SK-N-SH treated with all-trans-retinoic acid at 6 μM for 48 hours (cell line): ENCODE data around the gene ABHD5.
A peak's percentile ranks its signal among the peaks of the same experiment; 100 is the strongest.

ENCODE experiments used
- ATAC-seq: fragments of 200-7000 bp; cut with Tn5 transposase; 3 replicates; pipeline ENCODE4 v1.9.1; 2020; ENCODE audit warnings: mild to moderate bottlenecking, moderate library complexity
- ARNTL ChIP-seq: fragments of 450-650 bp; formaldehyde crosslinking; IDR thresholded peaks from 2 replicates; pipeline ENCODE4 v1.5.0; 2020; ENCODE audit warnings: low read depth, mild to moderate bottlenecking, moderate library complexity, borderline replicate concordance
- BACH2 ChIP-seq: fragments of 250-450 bp; sonication (Bioruptor Pico); IDR thresholded peaks from 2 replicates; pipeline ENCODE4 v1.9.0; 2021; ENCODE audit warnings: mild to moderate bottlenecking, borderline replicate concordance
- CSDC2 ChIP-seq: fragments of 250-450 bp; sonication (Bioruptor Pico); IDR thresholded peaks from 2 replicates; pipeline ENCODE4 v1.5.0; 2020; ENCODE audit warnings: mild to moderate bottlenecking, moderate library complexity
- ESRRG ChIP-seq: fragments of 250-450 bp; sonication (Bioruptor Pico); IDR thresholded peaks from 2 replicates; pipeline ENCODE4 v1.6.1; 2021; ENCODE audit warnings: mild to moderate bottlenecking
- GLIS3 ChIP-seq: fragments of 250-450 bp; sonication (Bioruptor Pico); IDR thresholded peaks from 2 replicates; pipeline ENCODE4 v1.5.0; 2020; ENCODE audit warnings: mild to moderate bottlenecking, moderate library complexity
- ISL1 ChIP-seq: fragments of 250-450 bp; sonication (Bioruptor Pico); IDR thresholded peaks from 2 replicates; pipeline ENCODE4 v2.1.2; 2022; ENCODE audit warnings: mild to moderate bottlenecking, moderate library complexity
- OSR1 ChIP-seq: fragments of 250-450 bp; sonication (Bioruptor Pico); IDR thresholded peaks from 2 replicates; pipeline ENCODE4 v1.8.0; 2022; ENCODE audit warnings: moderate library complexity, mild to moderate bottlenecking, inconsistent platforms
- PPARA ChIP-seq: fragments of 250-450 bp; sonication (Bioruptor Pico); IDR thresholded peaks from 2 replicates; pipeline ENCODE4 v1.5.0; 2020; ENCODE audit warnings: mild to moderate bottlenecking, borderline replicate concordance
- RARB ChIP-seq: fragments of 250-450 bp; sonication (Bioruptor Pico); IDR thresholded peaks from 2 replicates; pipeline ENCODE4 v1.8.0; 2021; ENCODE audit warnings: mild to moderate bottlenecking, moderate library complexity
- SNAI2 ChIP-seq: fragments of 250-450 bp; sonication (Bioruptor Pico); IDR thresholded peaks from 2 replicates; pipeline ENCODE4 v1.5.0; 2020; ENCODE audit warnings: mild to moderate bottlenecking, moderate library complexity
- TCF4 ChIP-seq: fragments of 250-450 bp; sonication (Bioruptor Pico); IDR thresholded peaks from 2 replicates; pipeline ENCODE4 v1.8.0; 2021; ENCODE audit warnings: mild to moderate bottlenecking, moderate library complexity, borderline replicate concordance
- TOX ChIP-seq: fragments of 250-450 bp; sonication (Bioruptor Pico); IDR thresholded peaks from 2 replicates; pipeline ENCODE4 v1.8.0; 2021; ENCODE audit warnings: mild to moderate bottlenecking, moderate library complexity, borderline replicate concordance
- ZC3H10 ChIP-seq: fragments of 250-450 bp; sonication (Bioruptor Pico); IDR thresholded peaks from 2 replicates; pipeline ENCODE4 v1.5.1; 2021; ENCODE audit warnings: mild to moderate bottlenecking, moderate library complexity
- ZFP3 ChIP-seq: fragments of 250-450 bp; sonication (Bioruptor Pico); IDR thresholded peaks from 2 replicates; pipeline ENCODE4 v1.5.0; 2020; ENCODE audit warnings: mild to moderate bottlenecking, moderate library complexity
- ZFP30 ChIP-seq: fragments of 450-650 bp; formaldehyde crosslinking; IDR thresholded peaks from 2 replicates; pipeline ENCODE4 v1.5.0; 2022; ENCODE audit warnings: mild to moderate bottlenecking, moderate library complexity
- ZNF565 ChIP-seq: fragments of 450-650 bp; formaldehyde crosslinking; conservative IDR thresholded peaks from 2 replicates; pipeline ENCODE4 v1.5.0; 2020; ENCODE audit warnings: low read depth, mild to moderate bottlenecking, moderate library complexity
- ZNF70 ChIP-seq: fragments of 450-650 bp; formaldehyde crosslinking; IDR thresholded peaks from 2 replicates; pipeline ENCODE4 v1.5.0; 2020; ENCODE audit warnings: mild to moderate bottlenecking, moderate library complexity
- ZNF8 ChIP-seq: fragments of 450-650 bp; formaldehyde crosslinking; IDR thresholded peaks from 2 replicates; pipeline ENCODE4 v1.5.0; 2020; ENCODE audit warnings: mild to moderate bottlenecking, moderate library complexity
- TF ChIP-seq, protein P1 (sequence below): fragments of 250-450 bp; sonication (Bioruptor Pico); IDR thresholded peaks from 2 replicates; pipeline ENCODE4 v1.8.0; 2021; ENCODE audit warnings: low read depth, mild to moderate bottlenecking, moderate library complexity, borderline replicate concordance
- TF ChIP-seq, protein P2 (sequence below): fragments of 250-450 bp; sonication (Bioruptor Pico); IDR thresholded peaks from 2 replicates; pipeline ENCODE4 v1.8.0; 2020; ENCODE audit warnings: mild to moderate bottlenecking, moderate library complexity, borderline replicate concordance
- TF ChIP-seq, protein P3 (sequence below): fragments of 250-450 bp; sonication (Bioruptor Pico); IDR thresholded peaks from 2 replicates; pipeline ENCODE4 v1.5.1; 2021; ENCODE audit warnings: mild to moderate bottlenecking, moderate library complexity
- TF ChIP-seq, protein P4 (sequence below): fragments of 250-450 bp; sonication (Bioruptor Pico); IDR thresholded peaks from 2 replicates; pipeline ENCODE4 v1.5.0; 2020; ENCODE audit warnings: mild to moderate bottlenecking, moderate library complexity

Gene ABHD5

DNA sequence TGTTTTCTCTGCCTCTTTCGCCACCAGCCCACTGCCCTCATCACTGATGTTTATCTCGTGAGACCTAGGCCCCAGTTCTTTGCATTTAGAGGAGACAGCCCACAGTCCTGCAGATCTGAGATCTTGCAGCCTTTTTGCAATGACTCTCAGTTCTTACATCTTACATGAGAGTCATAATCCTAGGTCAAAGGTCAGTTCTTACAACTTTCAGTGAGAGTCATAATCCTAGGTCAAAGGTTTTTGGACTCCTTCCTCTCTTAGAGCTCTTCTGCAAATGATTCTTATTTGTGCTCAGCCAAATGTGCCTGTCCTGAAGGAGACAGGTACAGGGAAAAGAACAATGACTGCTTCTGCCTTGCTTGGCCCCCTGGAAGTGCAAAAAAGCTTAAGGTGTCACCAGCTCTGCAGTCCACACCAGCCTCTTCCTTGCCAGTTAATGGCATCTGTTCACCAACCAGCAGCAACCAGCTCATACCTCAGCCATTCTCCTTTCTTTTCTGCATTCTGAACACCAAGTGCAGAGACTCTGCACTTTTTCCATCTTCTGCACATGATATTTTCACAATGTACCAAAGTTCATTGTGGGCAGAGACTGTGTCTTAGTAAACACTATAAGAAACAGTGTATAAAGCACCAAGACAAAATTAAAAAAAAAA is 67.1 kb downstream of the ABHD5 start:
- no peak for TF ChIP-seq BACH2 (CRISPR knock-in tag)
- no peak for ATAC-seq

DNA sequence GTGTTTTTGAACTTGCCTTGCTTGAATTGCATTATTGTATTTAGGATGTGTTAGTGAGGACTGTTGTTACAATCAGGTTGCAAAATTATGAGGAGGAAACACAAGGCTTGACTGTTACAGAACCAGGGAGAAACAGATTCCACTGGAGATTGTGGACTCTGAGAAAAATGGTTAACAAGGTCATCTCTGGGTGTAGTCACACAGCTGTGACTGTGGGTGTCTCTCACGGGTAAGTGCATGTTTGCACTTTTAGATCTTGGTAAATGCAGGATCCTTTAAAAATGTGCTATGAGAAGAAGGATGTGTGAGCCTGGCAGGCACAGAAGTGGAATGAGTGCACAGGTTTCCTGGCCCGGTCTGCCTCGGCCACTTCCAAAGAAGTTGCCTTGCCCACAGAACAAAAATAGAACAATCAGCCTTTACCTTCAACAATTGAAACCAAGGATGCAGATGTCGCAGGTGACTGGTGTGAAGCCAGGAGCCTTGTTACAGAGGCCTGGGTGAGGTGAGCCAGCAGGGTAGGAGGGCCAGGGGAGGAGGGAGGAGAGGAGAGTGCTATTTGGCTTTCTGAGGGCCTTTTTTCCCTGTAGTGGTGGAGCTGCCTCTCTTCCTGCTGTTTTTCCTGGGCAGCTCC is 68.0 kb downstream of the ABHD5 start:
- ATAC-seq: no peak; the same call in 2 of the 3 replicates
- TF ChIP-seq ZFP3 (CRISPR knock-in tag) (no peak), BACH2 (CRISPR knock-in tag) (no peak), TOX (CRISPR knock-in tag) (no peak), OSR1 (CRISPR knock-in tag) (no peak), GLIS3 (CRISPR knock-in tag) (no peak), ZC3H10 (CRISPR knock-in tag) (no peak), TCF4 (CRISPR knock-in tag) (no peak), SNAI2 (CRISPR knock-in tag) (no peak), PPARA (CRISPR knock-in tag) (no peak), RARB (CRISPR knock-in tag) (no peak), ESRRG (CRISPR knock-in tag) (no peak), ZNF8 (CRISPR knock-in tag) (no peak), ISL1 (CRISPR knock-in tag) (no peak), ZNF565 (CRISPR knock-in tag) (no peak), ZFP30 (CRISPR knock-in tag) (no peak), CSDC2 (CRISPR knock-in tag) (no peak)
- TF ChIP-seq, protein P1, sequence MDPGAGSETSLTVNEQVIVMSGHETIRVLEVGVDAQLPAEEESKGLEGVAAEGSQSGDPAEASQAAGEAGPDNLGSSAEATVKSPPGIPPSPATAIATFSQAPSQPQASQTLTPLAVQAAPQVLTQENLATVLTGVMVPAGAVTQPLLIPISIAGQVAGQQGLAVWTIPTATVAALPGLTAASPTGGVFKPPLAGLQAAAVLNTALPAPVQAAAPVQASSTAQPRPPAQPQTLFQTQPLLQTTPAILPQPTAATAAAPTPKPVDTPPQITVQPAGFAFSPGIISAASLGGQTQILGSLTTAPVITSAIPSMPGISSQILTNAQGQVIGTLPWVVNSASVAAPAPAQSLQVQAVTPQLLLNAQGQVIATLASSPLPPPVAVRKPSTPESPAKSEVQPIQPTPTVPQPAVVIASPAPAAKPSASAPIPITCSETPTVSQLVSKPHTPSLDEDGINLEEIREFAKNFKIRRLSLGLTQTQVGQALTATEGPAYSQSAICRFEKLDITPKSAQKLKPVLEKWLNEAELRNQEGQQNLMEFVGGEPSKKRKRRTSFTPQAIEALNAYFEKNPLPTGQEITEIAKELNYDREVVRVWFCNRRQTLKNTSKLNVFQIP: no peak
- TF ChIP-seq, protein P2, sequence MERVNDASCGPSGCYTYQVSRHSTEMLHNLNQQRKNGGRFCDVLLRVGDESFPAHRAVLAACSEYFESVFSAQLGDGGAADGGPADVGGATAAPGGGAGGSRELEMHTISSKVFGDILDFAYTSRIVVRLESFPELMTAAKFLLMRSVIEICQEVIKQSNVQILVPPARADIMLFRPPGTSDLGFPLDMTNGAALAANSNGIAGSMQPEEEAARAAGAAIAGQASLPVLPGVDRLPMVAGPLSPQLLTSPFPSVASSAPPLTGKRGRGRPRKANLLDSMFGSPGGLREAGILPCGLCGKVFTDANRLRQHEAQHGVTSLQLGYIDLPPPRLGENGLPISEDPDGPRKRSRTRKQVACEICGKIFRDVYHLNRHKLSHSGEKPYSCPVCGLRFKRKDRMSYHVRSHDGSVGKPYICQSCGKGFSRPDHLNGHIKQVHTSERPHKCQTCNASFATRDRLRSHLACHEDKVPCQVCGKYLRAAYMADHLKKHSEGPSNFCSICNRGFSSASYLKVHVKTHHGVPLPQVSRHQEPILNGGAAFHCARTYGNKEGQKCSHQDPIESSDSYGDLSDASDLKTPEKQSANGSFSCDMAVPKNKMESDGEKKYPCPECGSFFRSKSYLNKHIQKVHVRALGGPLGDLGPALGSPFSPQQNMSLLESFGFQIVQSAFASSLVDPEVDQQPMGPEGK (CRISPR knock-in tag): no peak
- TF ChIP-seq, protein P3, sequence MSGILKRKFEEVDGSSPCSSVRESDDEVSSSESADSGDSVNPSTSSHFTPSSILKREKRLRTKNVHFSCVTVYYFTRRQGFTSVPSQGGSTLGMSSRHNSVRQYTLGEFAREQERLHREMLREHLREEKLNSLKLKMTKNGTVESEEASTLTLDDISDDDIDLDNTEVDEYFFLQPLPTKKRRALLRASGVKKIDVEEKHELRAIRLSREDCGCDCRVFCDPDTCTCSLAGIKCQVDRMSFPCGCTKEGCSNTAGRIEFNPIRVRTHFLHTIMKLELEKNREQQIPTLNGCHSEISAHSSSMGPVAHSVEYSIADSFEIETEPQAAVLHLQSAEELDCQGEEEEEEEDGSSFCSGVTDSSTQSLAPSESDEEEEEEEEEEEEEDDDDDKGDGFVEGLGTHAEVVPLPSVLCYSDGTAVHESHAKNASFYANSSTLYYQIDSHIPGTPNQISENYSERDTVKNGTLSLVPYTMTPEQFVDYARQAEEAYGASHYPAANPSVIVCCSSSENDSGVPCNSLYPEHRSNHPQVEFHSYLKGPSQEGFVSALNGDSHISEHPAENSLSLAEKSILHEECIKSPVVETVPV (CRISPR knock-in tag): no peak

DNA sequence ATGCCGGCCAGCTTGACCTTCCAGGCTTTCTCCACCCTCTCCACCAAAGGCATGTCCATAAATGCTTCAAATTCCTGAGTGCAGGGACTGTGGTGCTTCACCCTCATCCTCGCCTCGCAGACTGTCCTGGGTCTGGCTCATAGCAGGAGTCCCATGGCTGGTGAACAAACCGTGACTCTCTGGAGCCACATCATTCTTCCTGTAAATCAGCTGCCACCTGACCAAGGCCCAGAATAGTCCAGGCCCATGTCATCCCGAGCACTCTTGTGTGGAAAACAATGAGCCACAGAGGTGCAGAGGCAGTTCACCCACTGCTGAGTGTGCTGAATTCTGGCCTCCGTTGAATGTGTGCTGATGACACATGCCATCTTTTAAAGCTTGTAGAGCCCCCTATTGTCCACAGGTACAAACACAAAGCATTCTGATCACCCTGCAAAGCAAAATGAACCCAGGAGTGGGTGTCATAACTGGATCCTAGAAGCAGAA is 68.6 kb downstream of the ABHD5 start:
- TF ChIP-seq, protein P4, sequence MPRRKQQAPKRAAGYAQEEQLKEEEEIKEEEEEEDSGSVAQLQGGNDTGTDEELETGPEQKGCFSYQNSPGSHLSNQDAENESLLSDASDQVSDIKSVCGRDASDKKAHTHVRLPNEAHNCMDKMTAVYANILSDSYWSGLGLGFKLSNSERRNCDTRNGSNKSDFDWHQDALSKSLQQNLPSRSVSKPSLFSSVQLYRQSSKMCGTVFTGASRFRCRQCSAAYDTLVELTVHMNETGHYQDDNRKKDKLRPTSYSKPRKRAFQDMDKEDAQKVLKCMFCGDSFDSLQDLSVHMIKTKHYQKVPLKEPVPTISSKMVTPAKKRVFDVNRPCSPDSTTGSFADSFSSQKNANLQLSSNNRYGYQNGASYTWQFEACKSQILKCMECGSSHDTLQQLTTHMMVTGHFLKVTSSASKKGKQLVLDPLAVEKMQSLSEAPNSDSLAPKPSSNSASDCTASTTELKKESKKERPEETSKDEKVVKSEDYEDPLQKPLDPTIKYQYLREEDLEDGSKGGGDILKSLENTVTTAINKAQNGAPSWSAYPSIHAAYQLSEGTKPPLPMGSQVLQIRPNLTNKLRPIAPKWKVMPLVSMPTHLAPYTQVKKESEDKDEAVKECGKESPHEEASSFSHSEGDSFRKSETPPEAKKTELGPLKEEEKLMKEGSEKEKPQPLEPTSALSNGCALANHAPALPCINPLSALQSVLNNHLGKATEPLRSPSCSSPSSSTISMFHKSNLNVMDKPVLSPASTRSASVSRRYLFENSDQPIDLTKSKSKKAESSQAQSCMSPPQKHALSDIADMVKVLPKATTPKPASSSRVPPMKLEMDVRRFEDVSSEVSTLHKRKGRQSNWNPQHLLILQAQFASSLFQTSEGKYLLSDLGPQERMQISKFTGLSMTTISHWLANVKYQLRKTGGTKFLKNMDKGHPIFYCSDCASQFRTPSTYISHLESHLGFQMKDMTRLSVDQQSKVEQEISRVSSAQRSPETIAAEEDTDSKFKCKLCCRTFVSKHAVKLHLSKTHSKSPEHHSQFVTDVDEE (CRISPR knock-in tag): no peak
- TF ChIP-seq ZC3H10 (CRISPR knock-in tag): no peak
- TF ChIP-seq OSR1 (CRISPR knock-in tag): no peak
- no peak for TF ChIP-seq ZNF70 (CRISPR knock-in tag)
- TF ChIP-seq CSDC2 (CRISPR knock-in tag): no peak
- no peak for TF ChIP-seq TCF4 (CRISPR knock-in tag)
- no peak for TF ChIP-seq ARNTL (CRISPR knock-in tag)
- TF ChIP-seq, protein P1: no peak
- TF ChIP-seq, protein P3 (CRISPR knock-in tag): no peak
- TF ChIP-seq ISL1 (CRISPR knock-in tag): no peak
- peak; percentile 76 for ATAC-seq
